ENCODE measurements around the gene ABHD14A. TPM values are rescaled to one million over a fixed set of nuclear protein-coding genes. Genes with fewer than 3 reads are reported as not detected.

The ABHD14A gene
- total and polyA plus RNA-seq, 3 donors from 2014 or later = 27.7 to 51.6 (median 38.9) TPM

DNA sequence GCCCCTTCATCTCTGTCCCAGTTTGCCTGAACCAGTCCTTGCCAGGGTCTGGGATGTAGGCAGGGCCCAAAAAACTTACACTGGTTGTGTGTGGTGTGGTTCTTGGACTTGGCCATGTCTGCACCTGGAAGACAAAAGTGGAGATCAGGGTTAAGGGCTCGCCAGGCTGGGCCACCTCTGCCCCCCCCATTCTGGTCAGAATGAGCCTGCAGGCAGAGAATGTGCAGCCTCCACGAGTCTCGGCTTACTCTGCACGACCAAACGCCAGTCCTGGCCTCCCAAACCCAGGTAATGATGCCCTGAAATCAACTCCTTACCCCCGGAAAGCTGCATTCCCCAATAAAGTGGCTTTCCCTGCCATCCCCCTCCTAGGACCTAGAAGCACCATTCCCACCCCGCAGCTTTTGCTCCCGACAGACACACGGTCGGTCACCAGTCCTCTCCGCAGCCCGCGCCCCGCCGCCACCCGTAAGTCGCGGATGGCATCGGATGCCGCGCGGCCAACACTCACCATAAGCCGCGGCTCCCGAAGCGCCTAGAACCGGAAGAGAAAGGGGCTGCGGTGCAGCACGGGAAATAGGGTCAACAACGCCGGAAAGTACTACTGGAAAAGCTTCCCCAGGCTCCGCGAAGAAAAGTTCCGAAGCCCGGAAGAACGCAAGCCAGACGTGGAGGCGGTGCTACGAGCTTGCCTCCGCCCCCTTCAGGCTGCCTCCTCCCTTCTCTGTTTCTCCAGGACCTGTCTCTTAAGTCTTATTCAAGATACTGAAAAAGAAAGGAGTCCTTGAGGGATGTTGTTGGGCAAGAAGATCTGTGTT is 20.7 kb downstream of the ABHD14A start, which contains the start of gene RPL29:
Gene RPL29, minus strand, starts transcription at position 550 of the 818 bp plus-strand sequence. Its CDS starts 434 bp downstream, at position 116.
- Histone ChIP-seq H3K4me1 (peaks cover 14% of the 10 kb centered on the region), H3K27me3 (no peaks in the 10 kb centered on the region), H3K9me3 (no peaks in the 10 kb centered on the region), H3K27ac (peak within 1 kb of the TSS; percentile 76 to 92), H3K4me3 (peak within 1 kb of the TSS; percentile 70 to 92), H3K36me3 (ENCODE audit: low read depth, missing control alignments) (no peaks in the 10 kb centered on the region)
- TF ChIP-seq, protein P1, sequence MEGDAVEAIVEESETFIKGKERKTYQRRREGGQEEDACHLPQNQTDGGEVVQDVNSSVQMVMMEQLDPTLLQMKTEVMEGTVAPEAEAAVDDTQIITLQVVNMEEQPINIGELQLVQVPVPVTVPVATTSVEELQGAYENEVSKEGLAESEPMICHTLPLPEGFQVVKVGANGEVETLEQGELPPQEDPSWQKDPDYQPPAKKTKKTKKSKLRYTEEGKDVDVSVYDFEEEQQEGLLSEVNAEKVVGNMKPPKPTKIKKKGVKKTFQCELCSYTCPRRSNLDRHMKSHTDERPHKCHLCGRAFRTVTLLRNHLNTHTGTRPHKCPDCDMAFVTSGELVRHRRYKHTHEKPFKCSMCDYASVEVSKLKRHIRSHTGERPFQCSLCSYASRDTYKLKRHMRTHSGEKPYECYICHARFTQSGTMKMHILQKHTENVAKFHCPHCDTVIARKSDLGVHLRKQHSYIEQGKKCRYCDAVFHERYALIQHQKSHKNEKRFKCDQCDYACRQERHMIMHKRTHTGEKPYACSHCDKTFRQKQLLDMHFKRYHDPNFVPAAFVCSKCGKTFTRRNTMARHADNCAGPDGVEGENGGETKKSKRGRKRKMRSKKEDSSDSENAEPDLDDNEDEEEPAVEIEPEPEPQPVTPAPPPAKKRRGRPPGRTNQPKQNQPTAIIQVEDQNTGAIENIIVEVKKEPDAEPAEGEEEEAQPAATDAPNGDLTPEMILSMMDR (IDR thresholded peaks at IDR 0.05) = peak in 2 of 3 experiments; percentile 15 to 28
- TF ChIP-seq POLR2A (IDR thresholded peaks at IDR 0.05) = no peak
- intact Hi-C loops (cut with DNase I; ENCODE audit: low total_unique reads) = no loop called here
- 1% methylated on average over 25 to 40 of the region's 40 CpGs for WGBS, 2 donors
- peak; percentile 94 for DNase-seq

DNA sequence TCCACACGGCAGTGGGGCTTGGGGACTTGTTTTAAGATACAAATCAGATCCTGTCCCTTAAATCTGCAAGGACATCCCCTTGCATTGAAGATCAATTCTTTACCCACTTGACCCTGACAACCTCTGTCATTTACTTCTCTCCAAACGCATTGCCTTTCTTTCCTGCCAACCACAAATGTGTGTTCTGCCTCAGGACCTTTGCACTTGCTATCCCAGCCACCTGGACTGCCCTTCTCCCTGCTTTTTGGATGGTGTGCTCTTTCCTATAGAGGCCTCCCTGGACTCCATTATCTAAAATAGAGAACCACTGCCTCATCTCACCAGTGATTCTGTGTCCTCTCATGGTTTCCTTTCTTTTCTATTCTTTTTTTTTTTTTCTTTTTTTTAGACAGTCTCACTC is 22.3 kb downstream of the ABHD14A start:
- Histone ChIP-seq H3K27ac (no peak overlapping the region), H3K9me3 (no peaks in the 10 kb centered on the region), H3K4me1 (peaks cover 14% of the 10 kb centered on the region), H3K27me3 (no peaks in the 10 kb centered on the region), H3K36me3 (ENCODE audit: low read depth, missing control alignments) (no peaks in the 10 kb centered on the region), H3K4me3 (no peak overlapping the region)
- DNase-seq = no peak
- intact Hi-C loops (cut with DNase I; ENCODE audit: low total_unique reads) = no loop called here
- WGBS, 2 donors = 69 to 71% methylated on average over 2 of the region's 2 CpGs
- TF ChIP-seq, protein P1 (IDR thresholded peaks at IDR 0.05) = no peak
- TF ChIP-seq POLR2A (IDR thresholded peaks at IDR 0.05) = no peak

DNA sequence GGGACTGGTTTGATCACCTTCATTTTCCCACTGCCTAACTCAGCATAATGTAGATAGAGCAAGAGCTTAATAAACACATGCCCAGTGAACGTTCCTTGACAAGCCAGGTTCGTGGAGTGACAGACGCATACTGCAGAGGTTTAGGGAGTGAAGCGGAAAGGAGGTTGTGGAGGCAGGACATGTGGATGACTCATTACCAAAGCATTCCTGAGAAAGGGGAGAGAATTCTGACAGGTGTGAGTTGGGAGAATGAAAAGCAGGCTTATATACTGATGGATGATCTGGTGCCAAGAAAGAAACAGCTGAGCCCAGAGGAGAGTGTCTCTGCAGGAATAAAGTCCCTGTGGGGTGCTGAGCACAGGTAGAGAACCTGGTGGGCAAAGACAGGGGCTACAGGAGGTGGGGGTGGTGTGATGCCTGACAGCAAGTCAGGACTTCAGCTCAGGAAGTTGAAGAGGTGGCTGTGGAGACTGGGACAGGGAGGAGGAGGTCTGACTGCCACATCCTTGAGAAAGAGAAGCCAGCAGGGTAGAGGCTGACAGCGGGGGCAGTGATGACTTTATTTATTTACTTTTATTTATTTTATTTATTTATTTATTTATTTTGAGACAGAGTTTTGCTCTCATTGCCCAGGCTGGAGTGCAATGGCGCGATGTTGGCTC is 23.2 kb downstream of the ABHD14A start:
- Histone ChIP-seq H3K4me3 (no peak overlapping the region), H3K4me1 (peaks cover 14% of the 10 kb centered on the region), H3K36me3 (ENCODE audit: low read depth, missing control alignments) (no peaks in the 10 kb centered on the region), H3K27ac (no peak overlapping the region), H3K9me3 (no peaks in the 10 kb centered on the region), H3K27me3 (no peaks in the 10 kb centered on the region)
- 54 to 63% methylated on average over 7 of the region's 7 CpGs for WGBS, 2 donors
- intact Hi-C loops (cut with DNase I; ENCODE audit: low total_unique reads) = no loop called here
- no peak for DNase-seq
- TF ChIP-seq, protein P1 (IDR thresholded peaks at IDR 0.05) = no peak
- TF ChIP-seq POLR2A (IDR thresholded peaks at IDR 0.05) = no peak

DNA sequence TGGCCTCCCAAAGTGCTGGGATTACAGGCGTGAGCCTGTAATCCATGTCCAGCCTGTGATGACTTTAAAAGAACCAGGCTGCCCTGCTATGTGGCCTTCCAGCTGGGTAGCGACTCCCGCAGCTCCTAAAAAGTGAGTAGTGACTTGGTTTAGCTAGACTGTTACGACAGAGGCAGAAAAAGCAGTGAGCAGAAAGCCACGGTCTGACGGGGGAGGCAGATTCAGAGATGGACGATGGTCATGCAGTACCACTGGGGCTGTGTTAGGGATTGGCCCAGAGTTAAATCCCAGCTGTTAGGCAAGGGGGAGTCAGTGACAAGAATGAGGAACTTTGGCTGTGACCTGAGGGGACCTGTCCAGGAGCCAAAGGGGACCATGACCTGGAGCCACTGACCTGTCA is 23.9 kb downstream of the ABHD14A start:
- H3K27me3 ChIP-seq = no peaks in the 10 kb centered on the region
- peaks cover 11% of the 10 kb centered on the region for H3K4me1 ChIP-seq
- WGBS, 2 donors = 77 to 80% methylated on average over 7 of the region's 7 CpGs
- no peaks in the 10 kb centered on the region for H3K36me3 ChIP-seq (ENCODE audit: low read depth, missing control alignments)
- no peak overlapping the region for H3K4me3 ChIP-seq
- TF ChIP-seq, protein P1 (IDR thresholded peaks at IDR 0.05) = no peak
- no peak for TF ChIP-seq POLR2A (IDR thresholded peaks at IDR 0.05)
- intact Hi-C loops (cut with DNase I; ENCODE audit: low total_unique reads) = no loop called here
- no peak for DNase-seq
- no peaks in the 10 kb centered on the region for H3K9me3 ChIP-seq
- no peak overlapping the region for H3K27ac ChIP-seq

Measured in testis (tissue), 3 donors.